ENCODE measurements around the gene METTL1. TPM values are rescaled to one million over a fixed set of nuclear protein-coding genes. Genes with fewer than 3 reads are reported as not detected.

METTL1 gene
- total and polyA plus RNA-seq, 2 experiments from 2014 or later = 18.9 to 39.5 TPM

DNA sequence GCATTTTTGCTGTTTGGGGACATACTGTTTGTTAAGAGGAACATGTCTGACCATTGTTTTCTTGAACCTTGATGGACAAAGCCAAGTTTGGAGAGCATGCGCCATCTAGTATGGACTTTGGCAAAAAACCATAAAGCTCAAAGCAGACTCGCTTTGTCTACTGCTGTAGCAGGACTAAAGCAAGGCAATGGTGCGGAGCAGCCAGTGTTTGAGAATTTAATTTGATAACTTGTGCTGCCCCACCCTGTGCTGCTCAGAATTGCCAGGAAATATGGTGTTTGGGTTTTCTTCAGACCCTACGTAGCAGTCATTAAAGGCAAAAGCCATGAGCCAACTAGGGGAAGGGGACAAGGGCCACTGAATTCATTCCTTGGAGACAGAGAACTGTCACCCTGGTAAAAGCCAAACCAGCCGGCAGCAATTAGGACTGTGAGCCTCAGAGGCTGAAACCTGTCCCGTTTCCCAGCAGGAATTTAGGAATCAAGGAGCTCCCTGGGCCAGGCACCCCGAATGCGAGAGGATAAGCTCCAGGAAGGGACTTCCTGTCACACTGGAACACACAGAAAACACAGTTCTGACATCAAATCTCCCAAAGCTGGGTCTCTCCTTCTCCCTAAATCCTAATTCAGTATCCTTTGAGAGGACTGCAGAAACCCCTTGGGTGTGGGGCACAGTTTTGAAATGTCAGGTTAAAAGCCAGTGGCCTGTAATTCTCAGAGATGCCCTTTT lies 45.5 kb upstream of the METTL1 start (continued):
- TF ChIP-seq ZNF114 (CRISPR knock-in tag; IDR thresholded peaks at IDR 0.05) (no peak), JUNB (IDR thresholded peaks at IDR 0.05; ENCODE audit: unreplicated experiment) (no peak), STAT1 (IDR thresholded peaks at IDR 0.05; ENCODE audit: unreplicated experiment) (no peak), POLR2AphosphoS5 (IDR thresholded peaks at IDR 0.05; ENCODE audit: low read depth) (no peak), ZNF331 (CRISPR knock-in tag; IDR thresholded peaks at IDR 0.05; ENCODE audit: low read depth) (no peak)

DNA sequence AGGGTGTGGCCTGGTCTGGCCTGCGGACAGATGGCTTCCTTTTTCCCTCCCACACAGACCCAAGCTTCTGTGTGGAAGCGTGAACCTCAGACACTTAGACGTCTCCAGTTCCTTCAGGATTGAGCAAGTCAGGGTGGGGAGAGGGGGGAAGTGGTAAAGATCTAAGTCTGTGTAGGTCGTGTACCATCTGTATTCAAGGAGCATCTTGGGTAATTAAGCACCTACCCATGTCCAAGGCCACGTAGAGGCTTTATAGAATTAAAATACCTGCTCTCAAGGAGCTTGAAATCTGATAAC lies 44.9 kb upstream of the METTL1 start:
- Histone ChIP-seq H3K4me2 (no peak overlapping the region), H3K36me3 (ENCODE audit: insufficient read depth) (no peaks in the 10 kb centered on the region), H3K27ac (ENCODE audit: low read depth) (no peak overlapping the region), H3K4me1 (ENCODE audit: insufficient read depth) (0 out of 2 replicates have a peak, but pooled peaks cover 5% of the 10 kb centered on the region), H2AFZ (no peak overlapping the region), H3K79me2 (replicated peaks; ENCODE audit: insufficient read depth) (no peaks in the 10 kb centered on the region), H3K27me3 (ENCODE audit: insufficient read depth) (no peaks in the 10 kb centered on the region), H3K4me3 (no peak overlapping the region), H4K20me1 (replicated peaks; ENCODE audit: insufficient read depth) (no peaks in the 10 kb centered on the region; the same call in 1 of the 2 replicates), H3K9me2 (ENCODE audit: insufficient read depth) (no peaks in the 10 kb centered on the region; the same call in 1 of the 2 replicates), H3F3A (replicated peaks; ENCODE audit: low read depth) (peaks cover 7% of the 10 kb centered on the region; the same call in 1 of the 2 replicates)
- H3K4me3 Mint-ChIP-seq = no peak overlapping the region
- no peak for ATAC-seq
- DNase-seq (ENCODE audit: low spot score) = no peak
- H3K36me3 Mint-ChIP-seq (ENCODE audit: low read depth) = peaks cover 16% of the 10 kb centered on the region; the same call in 2 of the 3 replicates
- TF ChIP-seq ZNF114 (CRISPR knock-in tag; IDR thresholded peaks at IDR 0.05) (no peak), EZH2 (IDR thresholded peaks at IDR 0.05; ENCODE audit: low read depth, unreplicated experiment) (no peak), POLR2AphosphoS5 (IDR thresholded peaks at IDR 0.05; ENCODE audit: low read depth) (no peak)
- TF ChIP-seq, protein P1, sequence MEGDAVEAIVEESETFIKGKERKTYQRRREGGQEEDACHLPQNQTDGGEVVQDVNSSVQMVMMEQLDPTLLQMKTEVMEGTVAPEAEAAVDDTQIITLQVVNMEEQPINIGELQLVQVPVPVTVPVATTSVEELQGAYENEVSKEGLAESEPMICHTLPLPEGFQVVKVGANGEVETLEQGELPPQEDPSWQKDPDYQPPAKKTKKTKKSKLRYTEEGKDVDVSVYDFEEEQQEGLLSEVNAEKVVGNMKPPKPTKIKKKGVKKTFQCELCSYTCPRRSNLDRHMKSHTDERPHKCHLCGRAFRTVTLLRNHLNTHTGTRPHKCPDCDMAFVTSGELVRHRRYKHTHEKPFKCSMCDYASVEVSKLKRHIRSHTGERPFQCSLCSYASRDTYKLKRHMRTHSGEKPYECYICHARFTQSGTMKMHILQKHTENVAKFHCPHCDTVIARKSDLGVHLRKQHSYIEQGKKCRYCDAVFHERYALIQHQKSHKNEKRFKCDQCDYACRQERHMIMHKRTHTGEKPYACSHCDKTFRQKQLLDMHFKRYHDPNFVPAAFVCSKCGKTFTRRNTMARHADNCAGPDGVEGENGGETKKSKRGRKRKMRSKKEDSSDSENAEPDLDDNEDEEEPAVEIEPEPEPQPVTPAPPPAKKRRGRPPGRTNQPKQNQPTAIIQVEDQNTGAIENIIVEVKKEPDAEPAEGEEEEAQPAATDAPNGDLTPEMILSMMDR (conservative IDR thresholded peaks at IDR 0.05; ENCODE audit: low read depth in 2 of 2) = no peak
- H3K9me3 Mint-ChIP-seq = no peaks in the 10 kb centered on the region
- peaks cover 19% of the 10 kb centered on the region for H3K27me3 Mint-ChIP-seq (ENCODE audit: insufficient read depth, low read depth, poor library complexity)
- no peak overlapping the region for H3K27ac Mint-ChIP-seq
- H3K4me1 Mint-ChIP-seq = peaks cover 11% of the 10 kb centered on the region

DNA sequence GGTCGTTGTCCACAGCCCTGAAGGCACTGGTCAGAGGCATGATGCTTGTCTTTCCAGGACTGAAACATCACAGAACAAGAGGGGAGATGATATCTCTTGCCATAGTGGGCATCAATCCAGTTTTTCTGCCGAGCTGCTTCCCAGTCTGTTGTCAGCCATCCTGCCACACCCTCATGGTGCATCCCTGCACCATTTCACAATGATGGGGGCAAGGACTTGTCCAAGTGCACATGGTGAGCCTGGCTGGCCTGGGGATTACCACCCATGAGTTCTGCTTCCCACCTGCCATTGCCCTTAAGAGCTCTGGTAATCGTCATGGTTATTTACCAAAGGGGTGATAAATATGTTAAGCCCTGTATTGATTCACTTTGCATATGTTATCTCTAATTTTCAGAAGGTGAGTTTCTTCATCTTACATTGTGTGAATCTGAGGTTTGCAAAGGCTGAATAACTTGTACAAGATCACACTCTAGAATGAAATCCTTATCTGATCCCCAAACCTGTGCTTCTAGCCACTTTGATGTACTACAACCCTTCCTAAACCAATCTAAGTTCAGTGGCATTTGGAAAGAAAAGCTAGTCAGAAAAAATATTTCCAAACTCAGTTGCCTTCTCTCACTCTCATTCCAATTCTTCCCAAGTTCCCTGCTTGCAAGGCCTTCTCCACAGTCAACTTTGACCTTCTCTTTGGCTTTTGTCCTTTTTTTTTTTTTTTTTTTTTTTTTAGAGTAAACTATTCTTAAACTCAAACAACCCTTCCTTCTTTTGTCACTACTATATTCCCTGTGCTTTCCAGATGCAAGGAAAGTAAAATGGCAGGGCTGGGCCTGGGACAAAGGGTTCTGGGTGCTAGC lies 44.3 kb upstream of the METTL1 start:
- no peaks in the 10 kb centered on the region for H3K27me3 ChIP-seq (ENCODE audit: insufficient read depth)
- no peak for DNase-seq (ENCODE audit: low spot score)
- no peak overlapping the region for H2AFZ ChIP-seq
- no peaks in the 10 kb centered on the region for H3K9me3 Mint-ChIP-seq
- no peaks in the 10 kb centered on the region for H3K36me3 ChIP-seq (ENCODE audit: insufficient read depth)
- H3K4me3 Mint-ChIP-seq = no peak overlapping the region
- ATAC-seq = no peak
- H3K36me3 Mint-ChIP-seq (ENCODE audit: low read depth) = peaks cover 12% of the 10 kb centered on the region; the same call in 1 of the 3 replicates
- H3K27me3 Mint-ChIP-seq (ENCODE audit: insufficient read depth, low read depth, poor library complexity) = peaks cover 17% of the 10 kb centered on the region
- no peak overlapping the region for H3K27ac Mint-ChIP-seq
- H3K9me2 ChIP-seq (ENCODE audit: insufficient read depth) = no peaks in the 10 kb centered on the region; the same call in 1 of the 2 replicates
- H3K4me3 ChIP-seq = no peak overlapping the region
- no peak overlapping the region for H3K4me2 ChIP-seq
- H3K4me1 Mint-ChIP-seq = peaks cover 11% of the 10 kb centered on the region
- 0 out of 2 replicates have a peak, but pooled peaks cover 5% of the 10 kb centered on the region for H3K4me1 ChIP-seq (ENCODE audit: insufficient read depth)
- no peaks in the 10 kb centered on the region; the same call in 1 of the 2 replicates for H4K20me1 ChIP-seq (replicated peaks; ENCODE audit: insufficient read depth)
- H3K79me2 ChIP-seq (replicated peaks; ENCODE audit: insufficient read depth) = no peaks in the 10 kb centered on the region
- peaks cover 7% of the 10 kb centered on the region; the same call in 1 of the 2 replicates for H3F3A ChIP-seq (replicated peaks; ENCODE audit: low read depth)
- H3K27ac ChIP-seq (ENCODE audit: low read depth) = no peak overlapping the region
- TF ChIP-seq EZH2 (IDR thresholded peaks at IDR 0.05; ENCODE audit: low read depth, unreplicated experiment) (no peak), ZNF331 (CRISPR knock-in tag; IDR thresholded peaks at IDR 0.05; ENCODE audit: low read depth) (no peak), CREB1 (CRISPR knock-in tag; IDR thresholded peaks at IDR 0.05; ENCODE audit: low read depth) (no peak), ZNF114 (CRISPR knock-in tag; IDR thresholded peaks at IDR 0.05) (no peak), STAT1 (IDR thresholded peaks at IDR 0.05; ENCODE audit: unreplicated experiment) (no peak), EZH2phosphoT487 (IDR thresholded peaks at IDR 0.05; ENCODE audit: unreplicated experiment) (no peak), NANOG (IDR thresholded peaks at IDR 0.05; ENCODE audit: borderline replicate concordance) (no peak)
